ENCODE results near the gene RNF212B. TPM values are rescaled to one million over a fixed set of nuclear protein-coding genes. Genes with fewer than 3 reads are reported as not detected.

RNF212B gene
- total RNA-seq, 8 experiments from 2014 or later, result not detected

DNA sequence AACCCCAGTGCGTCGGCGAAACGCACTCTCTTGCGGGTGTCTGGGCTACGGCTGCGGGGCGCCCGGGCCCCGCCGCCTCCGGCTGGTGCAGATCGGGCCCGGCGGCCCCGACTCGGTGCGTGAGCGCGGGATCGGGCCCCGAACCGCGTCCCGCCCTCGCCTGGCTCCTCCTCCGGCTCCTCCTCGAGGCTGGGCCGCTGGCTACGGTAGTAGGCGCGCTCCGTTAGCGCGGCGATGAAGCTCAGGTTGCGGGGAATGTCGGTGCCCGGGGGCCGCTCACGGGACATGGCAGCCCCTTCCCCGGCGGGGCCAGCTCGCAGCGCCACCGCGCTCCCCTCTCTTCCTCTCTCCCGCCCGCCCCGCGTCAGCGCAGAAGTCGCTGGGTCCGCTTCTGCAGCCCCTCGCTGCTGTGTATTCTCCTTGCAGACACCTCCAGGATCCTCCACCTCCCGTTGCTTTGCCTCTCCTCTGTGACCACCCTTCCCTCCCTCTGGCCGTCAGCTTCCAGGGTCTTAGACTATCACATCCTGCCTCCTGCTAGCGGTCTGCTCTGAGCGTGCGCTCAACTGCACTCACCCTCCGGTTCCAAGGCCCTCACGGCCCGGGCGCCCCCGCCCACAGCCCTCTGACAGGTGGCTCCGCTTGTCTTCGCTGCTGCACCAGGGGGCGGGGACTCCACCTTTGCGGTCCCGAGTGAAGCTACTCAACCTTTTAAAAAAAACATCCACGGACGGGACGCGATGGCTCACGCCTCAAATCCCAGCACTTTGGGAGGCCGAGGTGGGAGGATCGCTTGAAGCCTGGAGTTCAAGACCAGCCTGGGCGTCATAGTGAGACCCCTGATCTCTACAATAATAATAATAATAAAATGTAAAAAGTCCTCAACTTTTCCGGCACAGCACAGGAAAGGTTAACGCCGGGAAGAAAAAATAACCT, 64.8 kb downstream of the RNF212B start, which contains the start of gene PPP1R3E:
PPP1R3E (minus strand) TSS at position 570 of the 936 bp plus-strand sequence; CDS start at position 287, 283 bp downstream.
- H3K4me3 ChIP-seq, result peak within 1 kb of the TSS; percentile 42 to 63 (median 51)
- peak; percentile 5 to 36 (median 18) for ATAC-seq (replicated peaks in 6 of 8)
- WGBS, 10 experiments, result 0 to 79% (median 18%) methylated on average over 1 to 14 of the region's 81 CpGs; no CpG with 5 or more reads in 3 of the 10 experiments
- peaks cover 21 to 22% of the 10 kb centered on the region in 2 donors for H3K4me1 ChIP-seq (replicated peaks in 1 of 2)
- peak within 1 kb of the TSS; percentile 88 to 94 for H3K27ac ChIP-seq
- in situ Hi-C loops (cut with MboI; ENCODE audit: low pct_unique_long_range_greater_than_20kb in 2 of 9, low sequenced_read_pairs in 9 of 9, unreplicated experiment in 9 of 9), result loop anchor here in 4 of 9 experiments (25.0 kb wide), 1 partner anchor 260 kb away; the partner anchor contains the start of genes AP1G2 (in 4 of the 4), THTPA (in 4 of the 4) and ZFHX2 (in 4 of the 4)

DNA sequence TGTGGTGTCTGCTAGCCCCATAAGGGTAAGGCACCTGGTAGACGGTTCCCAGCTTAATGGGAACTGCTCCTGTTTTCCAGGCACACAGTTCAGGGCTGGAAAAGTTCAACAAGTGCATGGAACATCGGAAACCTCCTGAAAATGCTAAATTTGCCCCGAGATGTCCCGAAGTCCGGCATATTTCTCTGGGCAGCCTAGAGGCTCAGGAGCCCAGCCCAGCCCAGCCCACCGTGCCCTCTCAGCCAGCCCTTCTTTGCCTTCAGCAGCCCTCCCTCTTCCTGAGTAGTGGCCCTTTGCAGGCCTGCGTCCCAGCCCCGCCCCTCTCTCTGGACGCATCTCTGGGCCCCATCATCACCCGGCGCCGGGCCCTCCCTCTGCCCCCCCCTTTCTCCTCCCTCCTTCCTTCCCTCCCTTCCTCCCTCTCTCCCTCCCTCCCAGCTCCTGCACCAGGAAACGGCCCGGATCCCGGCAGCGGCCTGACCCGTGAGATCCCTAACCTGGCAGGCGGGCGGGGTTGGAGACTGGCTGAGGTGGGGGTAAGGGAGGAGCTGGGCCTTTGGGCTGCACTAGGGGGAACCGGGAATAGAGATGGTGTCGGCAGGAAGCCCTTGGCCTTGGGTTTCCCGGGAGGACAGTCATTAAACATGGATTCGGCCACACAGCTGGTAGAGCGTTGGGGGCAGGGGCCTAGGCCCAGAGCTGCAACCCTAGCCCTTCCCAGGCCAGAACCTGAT, 68.8 kb downstream of the RNF212B start, which contains the start of gene BCL2L2:
BCL2L2 (plus strand) TSS at position 422 of the 734 bp plus-strand sequence. CDS start 935 bp downstream, outside the sequence.
- in situ Hi-C loops (cut with MboI; ENCODE audit: low pct_unique_long_range_greater_than_20kb in 2 of 9, low sequenced_read_pairs in 9 of 9, unreplicated experiment in 9 of 9), result loop anchor here in 4 of 9 experiments (25.0 kb wide), 1 partner anchor 256 kb away; the partner anchor contains the start of genes AP1G2 (in 4 of the 4), THTPA (in 4 of the 4) and ZFHX2 (in 4 of the 4)
- Histone ChIP-seq H3K4me3 (peak within 1 kb of the TSS; percentile 77 to 98 (median 93)), H3K4me1 (replicated peaks in 1 of 2) (peaks cover 18 to 21% of the 10 kb centered on the region in 2 donors), H3K27ac (peak within 1 kb of the TSS; percentile 90 to 91)
- 0 to 3% (median 0%) methylated on average over 1 to 5 of the region's 24 CpGs; no CpG with 5 or more reads in 3 of the 10 experiments for WGBS, 10 experiments
- peak; percentile 35 to 60 (median 56) for ATAC-seq (replicated peaks in 6 of 8)

DNA sequence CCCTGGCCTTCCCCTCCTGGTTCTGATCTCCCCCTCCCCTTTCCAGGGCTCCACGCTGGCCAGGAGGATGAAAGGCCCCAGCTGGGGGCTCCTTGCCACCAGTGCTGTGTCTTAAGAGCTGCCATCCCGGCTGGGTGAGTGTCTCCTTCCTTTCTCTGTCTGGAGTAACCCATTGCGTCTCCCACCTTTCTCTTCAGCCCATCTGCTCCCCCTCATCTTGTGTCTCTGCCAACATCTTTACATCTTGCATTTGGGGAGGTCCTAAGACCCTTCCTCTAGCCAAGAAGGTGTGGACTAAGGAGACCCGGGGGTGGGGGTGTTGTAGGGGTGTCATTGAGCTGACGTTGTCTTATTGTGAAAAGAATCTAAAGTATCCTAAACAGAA, 69.4 kb downstream of the RNF212B start:
- WGBS, 10 experiments, result 0 to 20% (median 0%) methylated on average over 1 to 4 of the region's 5 CpGs; no CpG with 5 or more reads in 3 of the 10 experiments

DNA sequence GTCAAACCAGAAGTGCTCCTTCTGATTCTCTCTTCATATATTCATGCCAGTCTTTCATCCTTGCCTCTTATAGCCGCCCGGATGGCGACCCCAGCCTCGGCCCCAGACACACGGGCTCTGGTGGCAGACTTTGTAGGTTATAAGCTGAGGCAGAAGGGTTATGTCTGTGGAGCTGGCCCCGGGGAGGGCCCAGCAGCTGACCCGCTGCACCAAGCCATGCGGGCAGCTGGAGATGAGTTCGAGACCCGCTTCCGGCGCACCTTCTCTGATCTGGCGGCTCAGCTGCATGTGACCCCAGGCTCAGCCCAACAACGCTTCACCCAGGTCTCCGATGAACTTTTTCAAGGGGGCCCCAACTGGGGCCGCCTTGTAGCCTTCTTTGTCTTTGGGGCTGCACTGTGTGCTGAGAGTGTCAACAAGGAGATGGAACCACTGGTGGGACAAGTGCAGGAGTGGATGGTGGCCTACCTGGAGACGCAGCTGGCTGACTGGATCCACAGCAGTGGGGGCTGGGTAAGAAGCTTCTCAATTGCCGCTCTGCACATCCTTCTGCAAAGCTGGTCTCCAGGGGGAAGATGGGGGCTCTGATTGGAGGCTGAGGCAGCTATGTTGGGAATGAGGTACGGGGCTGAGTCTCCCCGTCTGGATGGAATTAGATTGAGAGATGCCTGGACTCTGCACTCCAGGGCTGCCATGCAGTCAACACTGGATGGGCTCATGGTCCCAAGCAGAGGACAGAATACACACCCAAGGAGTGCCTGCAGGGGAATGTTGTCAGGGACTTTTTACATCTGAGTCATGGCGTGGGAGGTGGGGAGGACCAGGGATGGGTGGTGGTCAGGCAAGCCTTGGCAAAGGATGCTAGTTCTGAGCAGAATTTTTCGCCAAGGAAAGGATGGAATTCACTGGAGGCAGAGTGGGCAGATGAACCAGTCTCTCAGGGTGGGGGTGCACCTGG, 70.2 kb downstream of the RNF212B start:
- in situ Hi-C loops (cut with MboI; ENCODE audit: low pct_unique_long_range_greater_than_20kb in 2 of 9, low sequenced_read_pairs in 9 of 9, unreplicated experiment in 9 of 9), result loop anchor here in 4 of 9 experiments (25.0 kb wide), 1 partner anchor 254 kb away; the partner anchor contains the start of genes AP1G2 (in 4 of the 4), THTPA (in 4 of the 4) and ZFHX2 (in 4 of the 4)
- ATAC-seq (replicated peaks in 6 of 8), result peak in 2 of 8 experiments; percentile 22 to 44
- H3K27ac ChIP-seq, result peak overlapping the region in 1 of 2 donors; percentile 90
- 40 to 100% (median 93%) methylated on average over 1 to 9 of the region's 22 CpGs; no CpG with 5 or more reads in 4 of the 10 experiments for WGBS, 10 experiments
- H3K4me1 ChIP-seq (replicated peaks in 1 of 2), result peaks cover 18 to 20% of the 10 kb centered on the region in 2 donors
- H3K4me3 ChIP-seq, result peak overlapping the region; percentile 77 to 98 (median 93)

More for the DNA sequence above, 69.4 kb downstream of the RNF212B start:
- H3K4me3 ChIP-seq, result peak overlapping the region; percentile 77 to 98 (median 93)
- H3K4me1 ChIP-seq (replicated peaks in 1 of 2), result peaks cover 18 to 21% of the 10 kb centered on the region in 2 donors
- in situ Hi-C loops (cut with MboI; ENCODE audit: low pct_unique_long_range_greater_than_20kb in 2 of 9, low sequenced_read_pairs in 9 of 9, unreplicated experiment in 9 of 9), result loop anchor here in 4 of 9 experiments (25.0 kb wide), 1 partner anchor 255 kb away; the partner anchor contains the start of genes AP1G2 (in 4 of the 4), THTPA (in 4 of the 4) and ZFHX2 (in 4 of the 4)
- ATAC-seq (replicated peaks in 6 of 8), result no peak
- peak overlapping the region; percentile 90 to 91 for H3K27ac ChIP-seq

DNA sequence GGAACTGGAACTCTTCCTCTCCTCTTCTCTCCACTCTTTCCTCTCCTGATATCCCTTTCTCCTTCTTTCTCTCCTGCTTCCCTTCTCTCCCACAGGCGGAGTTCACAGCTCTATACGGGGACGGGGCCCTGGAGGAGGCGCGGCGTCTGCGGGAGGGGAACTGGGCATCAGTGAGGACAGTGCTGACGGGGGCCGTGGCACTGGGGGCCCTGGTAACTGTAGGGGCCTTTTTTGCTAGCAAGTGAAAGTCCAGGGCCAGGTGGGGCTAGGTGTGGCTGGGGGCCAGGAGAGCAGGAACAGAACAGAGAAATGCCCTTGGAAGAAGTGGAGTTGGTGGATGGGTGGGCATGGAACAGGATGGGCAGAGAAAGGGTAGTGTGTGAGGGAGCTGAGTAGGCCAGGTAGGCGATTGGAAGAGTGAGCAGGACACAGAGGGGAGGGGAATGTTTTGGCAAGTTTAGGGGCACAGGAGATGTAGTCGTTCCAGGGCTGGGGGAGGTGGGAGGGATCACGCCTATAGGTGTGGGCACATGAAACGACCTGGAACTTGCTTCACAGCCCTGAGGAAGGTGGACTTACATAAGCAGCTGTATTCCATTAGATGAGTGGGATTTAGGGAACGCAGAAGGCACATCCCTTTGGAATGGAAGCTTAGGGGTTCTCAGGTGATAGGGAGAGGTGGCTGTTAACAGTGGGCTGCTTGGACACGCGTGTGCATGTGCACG, 71.1 kb downstream of the RNF212B start:
- Histone ChIP-seq H3K27ac (no peak overlapping the region), H3K4me1 (replicated peaks in 1 of 2) (peaks cover 17 to 18% of the 10 kb centered on the region in 2 donors), H3K4me3 (no peak overlapping the region)
- 42 to 100% (median 93%) methylated on average over 1 to 3 of the region's 17 CpGs; no CpG with 5 or more reads in 5 of the 10 experiments for WGBS, 10 experiments
- ATAC-seq (replicated peaks in 6 of 8), result no peak
- in situ Hi-C loops (cut with MboI; ENCODE audit: low pct_unique_long_range_greater_than_20kb in 2 of 9, low sequenced_read_pairs in 9 of 9, unreplicated experiment in 9 of 9), result loop anchor here in 4 of 9 experiments (25.0 kb wide), 1 partner anchor 253 kb away; the partner anchor contains the start of genes AP1G2 (in 4 of the 4), THTPA (in 4 of the 4) and ZFHX2 (in 4 of the 4)

DNA sequence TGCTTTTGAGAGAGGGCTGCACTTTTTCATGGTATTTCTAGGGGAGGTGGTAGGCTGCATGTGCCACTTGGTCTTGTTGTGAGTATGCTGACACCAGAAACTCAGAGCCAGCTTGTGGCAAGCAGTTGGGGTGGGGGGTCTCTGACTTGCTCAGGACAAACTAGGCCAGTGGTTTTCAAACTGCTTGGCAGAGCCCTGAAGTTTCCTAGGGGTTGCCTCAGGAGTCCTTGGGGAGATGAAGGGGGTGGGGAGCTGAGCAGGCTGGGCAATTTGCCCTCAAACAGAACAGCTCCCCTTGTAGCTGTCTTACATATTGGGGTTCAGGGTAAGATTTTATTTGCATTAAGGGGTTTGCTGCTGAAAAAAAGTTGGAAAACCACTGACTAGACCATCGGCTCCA, 72.8 kb downstream of the RNF212B start:
- in situ Hi-C loops (cut with MboI; ENCODE audit: low pct_unique_long_range_greater_than_20kb in 2 of 9, low sequenced_read_pairs in 9 of 9, unreplicated experiment in 9 of 9), result loop anchor here in 4 of 9 experiments (25.0 kb wide), 1 partner anchor 252 kb away; the partner anchor contains the start of genes AP1G2 (in 4 of the 4), THTPA (in 4 of the 4) and ZFHX2 (in 4 of the 4)
- WGBS, 10 experiments, result 100% methylated on average over 1 of the region's 1 CpG; no CpG with 5 or more reads in 7 of the 10 experiments
- no peak for ATAC-seq (replicated peaks in 6 of 8)
- H3K4me1 ChIP-seq (replicated peaks in 1 of 2), result peaks cover 17 to 18% of the 10 kb centered on the region in 2 donors
- no peak overlapping the region for H3K27ac ChIP-seq
- no peak overlapping the region for H3K4me3 ChIP-seq

DNA sequence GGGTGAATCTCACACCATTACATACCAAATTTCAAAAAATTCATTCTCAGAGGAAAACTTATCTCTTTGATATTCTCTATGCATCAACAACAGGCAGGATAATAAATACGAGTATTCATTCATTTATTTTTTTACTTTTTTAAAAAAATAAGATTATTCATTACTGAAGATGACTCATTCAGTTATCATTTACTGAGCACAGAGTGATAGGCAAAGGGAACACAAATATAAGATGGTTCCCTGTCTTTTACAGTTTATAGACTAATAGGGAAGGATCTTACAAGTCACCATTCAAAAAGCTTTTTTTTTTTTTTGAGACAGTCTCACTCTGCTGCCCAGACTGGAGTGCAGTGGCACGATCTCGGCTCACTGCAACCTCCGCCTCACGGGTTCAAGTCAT, 78.6 kb downstream of the RNF212B start:
- H3K4me1 ChIP-seq (replicated peaks in 1 of 2), result peaks cover 9% of the 10 kb centered on the region in 2 donors
- in situ Hi-C loops (cut with MboI; ENCODE audit: low pct_unique_long_range_greater_than_20kb in 2 of 9, low sequenced_read_pairs in 9 of 9, unreplicated experiment in 9 of 9), result loop anchor here in 4 of 9 experiments (25.0 kb wide), 1 partner anchor 246 kb away; the partner anchor contains the start of genes AP1G2 (in 4 of the 4), THTPA (in 4 of the 4) and ZFHX2 (in 4 of the 4)
- no peak overlapping the region for H3K4me3 ChIP-seq
- WGBS, 10 experiments, result 74 to 100% (median 98%) methylated on average over 1 to 5 of the region's 5 CpGs
- no peak overlapping the region for H3K27ac ChIP-seq
- ATAC-seq (replicated peaks in 6 of 8), result no peak

DNA sequence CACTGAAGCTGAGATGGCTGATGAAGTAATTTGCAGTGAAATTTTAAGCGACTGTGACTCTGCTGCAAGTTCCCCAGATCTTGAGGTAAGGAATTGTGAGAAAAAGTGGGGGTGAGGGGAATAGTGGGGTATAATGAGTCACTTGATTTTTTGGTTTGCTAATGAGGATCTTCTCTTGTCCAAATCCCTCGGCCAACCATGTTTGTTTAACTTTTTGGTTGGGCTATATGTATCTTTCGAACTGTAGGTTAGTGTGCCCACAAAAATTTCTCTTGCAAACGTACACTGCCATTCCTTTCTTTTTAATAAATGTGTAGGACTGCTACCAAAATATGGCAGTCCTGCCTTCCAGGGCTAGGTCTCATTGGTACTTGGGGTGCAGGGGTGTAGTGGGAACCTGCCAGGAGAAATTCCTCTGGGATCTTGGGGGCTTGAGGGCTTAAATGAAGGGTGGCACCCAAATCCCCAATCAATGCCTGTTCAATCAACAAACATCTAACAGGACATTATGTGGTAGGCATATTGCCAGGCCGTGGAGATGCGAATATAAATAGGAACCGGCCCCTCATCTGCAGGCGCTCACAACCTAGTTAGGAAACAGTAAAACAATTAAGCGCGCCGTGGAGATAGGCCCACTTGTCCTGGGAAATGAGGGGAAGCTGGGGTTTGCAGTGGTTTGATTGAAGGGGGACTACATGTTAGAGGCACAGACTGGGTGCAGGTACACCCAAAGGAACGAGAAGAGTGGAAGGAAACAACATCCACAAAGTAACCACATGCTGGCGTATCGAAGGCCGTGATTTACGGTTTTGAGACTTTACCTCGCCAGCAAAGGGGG, 82.2 kb downstream of the RNF212B start:
- Histone ChIP-seq H3K4me1 (replicated peaks in 1 of 2) (peaks cover 16 to 17% of the 10 kb centered on the region in 2 donors), H3K27ac (peak overlapping the region; percentile 87 to 96), H3K4me3 (peak overlapping the region; percentile 24 to 86 (median 28))
- 67 to 100% (median 92%) methylated on average over 1 to 15 of the region's 17 CpGs for WGBS, 10 experiments
- in situ Hi-C loops (cut with MboI; ENCODE audit: low pct_unique_long_range_greater_than_20kb in 2 of 9, low sequenced_read_pairs in 9 of 9, unreplicated experiment in 9 of 9), result loop anchor here in 6 of 9 experiments (10.0 to 25.0 kb wide), 3 partner anchors 55 to 242 kb away; partner anchors contain the start of genes THTPA (in 5 of the 6), ZFHX2 (in 5 of the 6), AP1G2 (in 4 of the 6) and CMTM5 (in 1 of the 6)
- no peak for ATAC-seq (replicated peaks in 6 of 8)

DNA sequence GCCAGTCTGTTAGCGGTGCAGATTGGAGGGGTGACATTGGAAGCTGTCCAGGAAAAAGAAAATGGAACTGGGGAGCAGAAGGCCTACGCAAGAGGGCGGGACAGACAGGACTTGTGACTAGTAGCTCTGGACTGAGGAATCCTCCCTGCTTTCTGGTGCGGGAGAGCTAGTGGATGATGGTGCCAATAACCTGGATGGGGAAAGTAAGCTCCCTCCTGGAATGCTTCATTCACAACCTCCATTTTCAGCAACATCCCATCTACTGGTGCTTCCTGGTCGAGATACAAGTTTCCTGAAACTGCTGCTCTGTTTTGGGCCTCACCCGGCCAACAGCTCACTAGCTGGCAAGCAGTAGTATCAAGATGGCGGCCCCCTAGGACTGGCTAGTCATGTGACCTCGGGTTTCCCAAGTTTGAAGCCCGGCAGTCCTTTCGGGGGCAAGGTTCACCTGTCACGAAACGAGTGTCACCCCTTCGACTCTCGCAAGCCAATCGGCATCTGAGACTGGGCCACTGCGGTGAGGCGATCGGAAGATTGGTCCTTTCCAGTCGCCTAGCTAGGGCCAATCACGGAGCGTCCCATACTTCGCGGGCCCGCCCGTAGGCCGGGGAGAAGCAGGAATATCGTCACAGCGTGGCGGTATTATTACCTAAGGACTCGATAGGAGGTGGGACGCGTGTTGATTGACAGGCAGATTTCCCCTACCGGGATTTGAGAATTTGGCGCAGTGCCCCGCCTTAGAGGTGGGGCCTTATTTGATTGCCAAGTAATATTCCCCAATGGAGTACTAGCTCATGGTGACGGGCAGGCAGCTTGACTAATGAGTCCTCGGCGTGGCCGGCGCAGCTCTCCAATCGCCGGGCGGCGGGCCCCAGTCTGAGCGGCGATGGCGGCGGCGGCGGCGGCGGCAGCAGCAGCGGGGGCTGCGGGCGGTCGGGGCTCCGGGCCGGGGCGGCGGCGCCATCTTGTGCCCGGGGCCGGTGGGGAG, 83.1 kb downstream of the RNF212B start, which contains the start of gene PABPN1:
PABPN1 (plus strand) TSS at position 874 of the 988 bp plus-strand sequence; CDS start at position 887, 13 bp downstream.
- peak; percentile 83 to 94 (median 92) for ATAC-seq (replicated peaks in 6 of 8)
- 0 to 47% (median 15%) methylated on average over 1 to 14 of the region's 63 CpGs; no CpG with 5 or more reads in 3 of the 10 experiments for WGBS, 10 experiments
- in situ Hi-C loops (cut with MboI; ENCODE audit: low pct_unique_long_range_greater_than_20kb in 2 of 9, low sequenced_read_pairs in 9 of 9, unreplicated experiment in 9 of 9), result loop anchor here in 6 of 9 experiments (10.0 to 25.0 kb wide), 3 partner anchors 54 to 241 kb away; partner anchors contain the start of genes THTPA (in 5 of the 6), ZFHX2 (in 5 of the 6), AP1G2 (in 4 of the 6) and CMTM5 (in 1 of the 6)

More for the DNA sequence above, 83.1 kb downstream of the RNF212B start, which contains the start of gene PABPN1:
- peak within 1 kb of the TSS; percentile 91 to 97 for H3K27ac ChIP-seq
- peaks cover 16 to 17% of the 10 kb centered on the region in 2 donors for H3K4me1 ChIP-seq (replicated peaks in 1 of 2)
- peak within 1 kb of the TSS; percentile 65 to 86 (median 72) for H3K4me3 ChIP-seq
